Spinal cord (tissue), 10 donors: ENCODE measurements around the gene ADAM19. TPM values are rescaled to one million over a fixed set of nuclear protein-coding genes. Genes with fewer than 3 reads are reported as not detected.
A peak's percentile ranks its signal among the peaks of the same experiment; 100 is the strongest.

Experiments
- DNase-seq, 6 donors: peaks; one replicate each; pipeline versions ENCODE4 v3.0.0 to v3.0.0-alpha.2; 2013 to 2015; ENCODE audit warnings: low spot score in 6 of 6, low read depth in 4 of 6
- H3K27ac ChIP-seq: one replicate; pipeline ENCODE4 v1.5.1; 2013; ENCODE audit warnings: low read depth, low read length, control low read depth
- H3K27me3 ChIP-seq: one replicate; pipeline ENCODE4 v1.6.1; 2013; ENCODE audit warnings: low read length; ENCODE audit not compliant: control insufficient read depth, insufficient read depth
- H3K36me3 ChIP-seq: one replicate; pipeline ENCODE4 v1.6.1; 2013; ENCODE audit warnings: low read length; ENCODE audit not compliant: control insufficient read depth, insufficient read depth
- H3K4me1 ChIP-seq: one replicate; pipeline ENCODE4 v1.6.1; 2013; ENCODE audit warnings: low read length; ENCODE audit not compliant: control insufficient read depth, insufficient read depth
- H3K4me3 ChIP-seq: one replicate; pipeline ENCODE4 v1.5.1; 2013; ENCODE audit warnings: low read depth, low read length, control low read depth
- H3K9me3 ChIP-seq: one replicate; pipeline ENCODE4 v1.6.1; 2013; ENCODE audit warnings: low read length; ENCODE audit not compliant: control insufficient read depth, insufficient read depth
- WGBS: methylation state at CpG from one replicate; pipeline ENCODE4 v1.1.5; 2013; ENCODE audit warnings: missing lambda C conversion rate; ENCODE audit not compliant: insufficient coverage; 5-methylcytosine and 5-hydroxymethylcytosine counted together
- polyA plus RNA-seq, 2 donors: library from polyadenylated mRNA; unstranded; fragments of 120-200 nt; gene quantifications; one replicate each; pipeline ENCODE4 v1.2.1, GENCODE V29; 2013; ENCODE audit not compliant: insufficient read length in 2 of 2
- total RNA-seq, 2 donors: library from RNA; depleted of rRNA in 1 of 2; stranded (reverse); fragments of 120-200 nt in 1 of 2; fragments of >200 nt in 1 of 2; gene quantifications; one replicate each; pipeline versions ENCODE4 v1.2.3 to v1.2.4, GENCODE V29; 2013 to 2014
- donor health status: healthy.

Gene ADAM19
- total and polyA plus RNA-seq, 4 donors: 11.7 to 16.2 (median 15.8) TPM

DNA sequence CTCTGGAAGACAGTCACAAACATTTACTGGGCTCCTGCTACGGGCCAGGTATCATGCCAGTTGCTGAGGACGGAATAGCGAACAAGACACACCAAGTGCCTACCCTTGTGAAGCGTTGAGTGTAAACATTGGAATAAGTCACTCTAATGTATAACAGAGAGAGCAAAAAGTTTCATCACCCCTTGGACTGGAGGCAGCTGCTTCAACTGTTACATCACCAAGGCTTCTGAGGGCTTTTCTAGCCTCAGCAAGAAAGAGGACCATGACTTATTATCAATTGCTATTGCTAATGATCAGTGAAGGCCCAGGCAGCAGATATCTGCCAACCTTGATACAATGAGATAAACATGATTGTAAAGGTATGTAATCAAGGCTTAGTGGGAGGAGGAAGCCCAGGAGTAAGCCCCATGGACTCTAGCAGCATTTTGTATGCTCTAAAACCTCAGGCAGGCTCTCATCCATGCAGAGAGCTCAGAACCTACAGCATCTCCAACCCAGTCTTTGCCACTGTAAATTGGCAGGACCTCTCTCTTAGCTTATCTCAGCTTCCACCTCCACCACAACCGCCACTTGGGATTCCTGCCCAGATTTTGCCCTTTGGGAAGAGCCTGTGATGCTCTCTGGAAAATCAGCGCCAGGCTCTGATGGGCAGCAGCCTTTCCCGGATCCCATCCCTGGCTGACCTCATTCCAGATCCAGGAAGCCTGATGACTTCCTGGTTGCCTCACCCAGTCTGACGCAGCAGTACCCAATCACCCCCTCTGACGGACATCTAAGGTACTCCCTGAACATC lies 54.5 kb downstream of the ADAM19 start:
- H3K27ac ChIP-seq: no peak overlapping the region

GRCh38 chr5:157519579-157520253 lies 55.9 kb downstream of the ADAM19 start:
- Histone ChIP-seq H3K27ac (no peak overlapping the region), H3K4me1 (peaks cover 26% of the 10 kb centered on the region), H3K9me3 (no peaks in the 10 kb centered on the region), H3K36me3 (peaks cover 3% of the 10 kb centered on the region), H3K27me3 (no peaks in the 10 kb centered on the region), H3K4me3 (no peak overlapping the region)
- DNase-seq: no peak
- WGBS: over 99% methylated on average over 8 of the region's 9 CpGs

More for the DNA sequence above, 54.5 kb downstream of the ADAM19 start:
- Histone ChIP-seq H3K27me3 (no peaks in the 10 kb centered on the region), H3K4me1 (peaks cover 19% of the 10 kb centered on the region), H3K36me3 (peaks cover 3% of the 10 kb centered on the region), H3K9me3 (no peaks in the 10 kb centered on the region), H3K4me3 (no peak overlapping the region)
- WGBS: 98% methylated on average over 8 of the region's 9 CpGs
- DNase-seq: no peak

DNA sequence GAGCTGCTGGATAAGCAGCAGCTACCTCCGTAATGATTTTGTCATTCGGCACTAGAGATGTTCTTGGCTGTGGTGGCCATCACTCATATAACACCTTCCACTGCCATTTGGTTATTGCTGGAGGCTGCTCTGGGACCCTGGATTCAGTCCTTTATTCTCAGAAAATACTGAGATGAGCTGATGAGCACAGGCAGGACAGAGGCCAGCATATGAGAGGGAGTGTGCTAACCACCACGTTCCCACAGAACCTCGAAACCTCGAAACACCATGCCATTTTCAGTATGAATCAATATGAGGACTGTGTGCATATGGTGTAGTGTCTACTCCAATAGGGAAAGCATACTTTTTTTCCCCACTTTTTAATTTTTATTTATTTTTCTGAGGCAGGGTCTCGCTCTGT lies 56.6 kb downstream of the ADAM19 start:
- DNase-seq: no peak
- Histone ChIP-seq H3K9me3 (no peaks in the 10 kb centered on the region), H3K27ac (no peak overlapping the region), H3K27me3 (no peaks in the 10 kb centered on the region), H3K4me1 (peaks cover 21% of the 10 kb centered on the region), H3K36me3 (peaks cover 3% of the 10 kb centered on the region), H3K4me3 (no peak overlapping the region)
- WGBS: 100% methylated on average over 1 of the region's 6 CpGs

DNA sequence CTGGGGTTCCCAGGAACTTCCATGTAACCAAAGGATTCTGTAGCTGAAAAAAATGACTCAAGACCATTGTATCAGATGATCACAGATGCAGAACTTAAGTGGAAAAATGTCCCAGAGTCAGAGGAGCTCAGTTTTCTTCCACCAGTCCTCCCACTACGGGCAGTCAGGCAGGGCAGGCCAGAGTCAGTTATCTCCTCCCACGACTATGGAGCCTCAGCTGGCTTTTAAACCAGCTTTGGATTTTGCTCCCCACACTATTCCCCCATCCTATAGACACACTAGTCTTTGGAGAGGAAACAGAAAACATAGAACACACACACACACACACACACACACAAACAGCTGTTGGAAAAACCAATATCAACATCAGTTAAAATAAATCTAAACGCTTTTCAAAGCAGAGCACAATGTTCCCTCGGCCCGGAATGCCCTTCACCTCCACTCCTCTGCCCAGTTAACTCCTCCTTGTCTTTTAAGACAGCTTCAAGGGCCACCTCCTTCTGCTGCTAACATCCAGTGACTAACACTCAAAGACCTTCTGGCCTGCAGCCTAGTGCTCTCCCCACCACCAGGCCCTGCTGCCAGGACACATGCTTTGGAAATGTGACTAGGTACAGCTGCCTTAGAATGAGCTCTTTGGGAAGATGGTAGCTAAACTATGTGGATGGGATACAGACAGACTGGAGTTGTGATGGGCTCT lies 58.8 kb downstream of the ADAM19 start:
- H3K27ac ChIP-seq: peak overlapping the region; percentile 57
- DNase-seq: no peak
- WGBS: 53% methylated on average over 5 of the region's 5 CpGs
- peaks cover 22% of the 10 kb centered on the region for H3K4me1 ChIP-seq
- no peaks in the 10 kb centered on the region for H3K27me3 ChIP-seq
- H3K9me3 ChIP-seq: no peaks in the 10 kb centered on the region
- H3K36me3 ChIP-seq: peaks cover 3% of the 10 kb centered on the region
- H3K4me3 ChIP-seq: no peak overlapping the region

- WGBS: 50% methylated on average over 2 of the region's 3 CpGs
- Histone ChIP-seq H3K4me3 (no peak overlapping the region), H3K27ac (peak overlapping the region; percentile 57), H3K27me3 (no peaks in the 10 kb centered on the region), H3K4me1 (peaks cover 25% of the 10 kb centered on the region), H3K36me3 (peaks cover 3% of the 10 kb centered on the region), H3K9me3 (no peaks in the 10 kb centered on the region)
- DNase-seq: peak in 1 of 6 donors; percentile 67
These were observed 59.6 kb downstream of the ADAM19 start for GRCh38 chr5:157516006-157516405.

DNA sequence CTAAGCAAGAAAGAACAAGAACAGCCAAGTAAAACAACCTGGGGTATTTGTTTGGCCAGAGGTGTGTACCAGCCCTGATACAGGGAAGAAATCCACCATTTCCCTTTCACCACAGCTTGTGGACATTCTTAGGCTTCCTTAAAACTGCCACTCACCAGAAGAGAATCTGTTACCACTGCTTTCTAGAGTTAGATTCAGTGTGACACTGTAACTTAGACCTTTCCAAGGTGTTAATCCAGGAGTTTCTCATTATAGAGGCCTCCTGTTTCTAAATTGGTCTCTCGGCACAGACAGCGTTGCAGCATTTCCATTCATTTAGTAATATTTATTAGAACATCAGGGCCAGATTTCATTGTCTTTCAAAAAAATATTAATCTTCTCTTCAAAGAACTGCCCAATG lies 60.6 kb downstream of the ADAM19 start:
- Histone ChIP-seq H3K9me3 (no peaks in the 10 kb centered on the region), H3K36me3 (peaks cover 3% of the 10 kb centered on the region), H3K27me3 (no peaks in the 10 kb centered on the region), H3K27ac (no peak overlapping the region), H3K4me3 (no peak overlapping the region), H3K4me1 (peaks cover 25% of the 10 kb centered on the region)
- no peak for DNase-seq
- no CpG with 5 or more reads among the region's 2 CpGs for WGBS

GRCh38 chr5:157513182-157513581 lies 62.4 kb downstream of the ADAM19 start:
- WGBS: 97% methylated on average over 8 of the region's 8 CpGs
- Histone ChIP-seq H3K9me3 (no peaks in the 10 kb centered on the region), H3K36me3 (no peaks in the 10 kb centered on the region), H3K4me1 (peaks cover 25% of the 10 kb centered on the region), H3K27me3 (no peaks in the 10 kb centered on the region), H3K27ac (no peak overlapping the region), H3K4me3 (no peak overlapping the region)
- DNase-seq: no peak

DNA sequence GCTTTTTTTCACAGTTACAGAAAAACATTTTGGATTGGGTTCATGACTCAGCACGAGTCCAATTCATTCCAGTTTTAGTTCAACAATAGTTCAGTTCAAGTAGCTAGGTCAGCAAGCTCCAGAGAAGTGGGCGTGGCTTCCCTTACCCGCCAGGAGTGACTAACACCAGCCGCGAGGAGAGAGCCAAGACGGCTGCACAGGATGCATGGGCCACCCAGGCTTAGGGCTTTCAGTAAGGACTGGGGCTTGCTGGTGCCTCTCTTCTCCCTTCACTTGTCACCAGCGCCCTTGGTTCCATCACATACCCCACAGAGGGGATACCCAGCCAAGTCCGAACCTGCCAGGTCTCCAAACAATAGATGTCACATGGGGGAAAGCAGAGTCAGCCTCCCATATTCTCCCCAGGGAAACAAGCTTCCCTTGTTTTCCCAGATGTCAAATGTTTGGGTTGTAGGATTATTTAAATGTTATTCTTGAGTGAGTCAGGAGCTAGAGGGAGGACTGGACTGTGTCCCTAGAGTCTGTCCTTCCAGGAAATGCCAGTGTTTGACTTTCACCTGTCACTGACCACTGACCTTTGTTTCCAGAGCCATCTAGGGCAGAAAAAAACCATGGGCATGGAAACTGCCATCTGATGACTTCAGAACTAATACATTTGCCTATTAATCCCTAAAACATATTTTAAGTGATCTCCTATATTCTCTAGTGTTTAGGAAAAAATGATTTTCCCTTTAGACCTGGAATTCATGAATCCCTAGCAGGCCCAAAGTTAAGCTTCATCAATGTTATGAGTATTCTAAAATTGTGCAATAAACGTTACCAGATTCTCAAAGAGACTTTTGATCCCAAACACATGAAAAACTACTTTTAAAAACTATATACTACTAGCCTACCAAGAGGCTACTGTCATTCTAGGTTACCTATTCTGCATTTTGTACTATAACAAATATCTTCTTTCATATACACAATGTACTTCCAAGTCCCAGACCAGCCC lies 63.6 kb downstream of the ADAM19 start:
- Histone ChIP-seq H3K9me3 (no peaks in the 10 kb centered on the region), H3K27me3 (no peaks in the 10 kb centered on the region), H3K4me3 (no peak overlapping the region), H3K36me3 (peaks cover 3% of the 10 kb centered on the region), H3K27ac (peak overlapping the region; percentile 57), H3K4me1 (peaks cover 21% of the 10 kb centered on the region)
- 40% methylated on average over 8 of the region's 9 CpGs for WGBS
- DNase-seq: peak in 2 of 6 donors; percentile 42 to 86

- DNase-seq: no peak
- no peaks in the 10 kb centered on the region for H3K27me3 ChIP-seq
- peaks cover 8% of the 10 kb centered on the region for H3K4me1 ChIP-seq
- H3K36me3 ChIP-seq: peaks cover 4% of the 10 kb centered on the region
- peak overlapping the region; percentile 55 for H3K27ac ChIP-seq
- no peaks in the 10 kb centered on the region for H3K9me3 ChIP-seq
- no peak overlapping the region for H3K4me3 ChIP-seq
- 80% methylated on average over 1 of the region's 5 CpGs for WGBS
These were observed 64.9 kb downstream of the ADAM19 start for GRCh38 chr5:157510682-157511081.
